GM21737 (cell line): ENCODE data around the gene SIGMAR1.
"Not testable (repeated sequence)": the region's sequence is repeated elsewhere in the genome, so short reads cannot be mapped to it uniquely, and the experiment has no call there.

ENCODE experiments used
- ATAC-seq: cut with Tn5 transposase; IDR thresholded peaks from one replicate; pipeline ENCODE4 v1.9.1; 2021; ENCODE audit warnings: mild to moderate bottlenecking, moderate library complexity; ENCODE audit not compliant: unreplicated experiment

Gene SIGMAR1

GRCh38 chr9:34655394-34655793 is 17.8 kb upstream of the SIGMAR1 start:
- no peak for ATAC-seq

DNA sequence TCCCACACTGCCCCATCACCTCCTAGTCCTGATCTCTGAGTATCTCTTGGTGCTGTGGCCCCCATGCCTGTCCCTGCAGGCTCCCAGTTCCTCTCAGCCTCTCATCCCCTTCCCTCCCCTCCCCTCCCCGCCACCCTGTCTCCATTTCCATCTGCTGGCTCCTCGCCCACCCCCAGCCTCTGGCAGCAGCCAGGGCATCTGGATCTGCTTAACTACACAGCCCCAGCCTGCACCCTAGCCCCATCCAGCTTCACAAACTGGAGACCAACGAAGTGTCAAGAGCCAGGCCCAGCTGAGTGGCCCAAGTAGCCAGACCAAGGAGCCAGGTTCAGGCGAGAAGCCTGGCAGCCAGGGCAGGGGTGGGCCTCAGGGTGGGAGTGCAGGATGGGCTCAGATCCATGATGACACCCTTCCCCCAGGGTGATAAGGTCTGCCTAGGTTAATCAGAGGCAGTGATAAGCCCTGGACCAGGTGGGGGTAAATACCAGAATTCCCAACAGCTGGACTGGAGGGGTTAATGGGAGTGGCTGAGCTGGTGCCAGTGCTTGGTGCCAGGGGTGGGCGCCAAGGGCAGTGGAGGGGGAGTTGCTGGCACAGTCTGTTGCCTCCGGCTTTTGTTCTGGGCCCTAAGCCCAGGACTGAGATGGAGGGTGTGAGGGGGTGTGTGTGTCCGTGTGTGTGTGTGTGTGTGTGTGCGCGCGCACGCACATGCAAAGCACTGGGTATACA is 16.9 kb upstream of the SIGMAR1 start:
- no peak for ATAC-seq

DNA sequence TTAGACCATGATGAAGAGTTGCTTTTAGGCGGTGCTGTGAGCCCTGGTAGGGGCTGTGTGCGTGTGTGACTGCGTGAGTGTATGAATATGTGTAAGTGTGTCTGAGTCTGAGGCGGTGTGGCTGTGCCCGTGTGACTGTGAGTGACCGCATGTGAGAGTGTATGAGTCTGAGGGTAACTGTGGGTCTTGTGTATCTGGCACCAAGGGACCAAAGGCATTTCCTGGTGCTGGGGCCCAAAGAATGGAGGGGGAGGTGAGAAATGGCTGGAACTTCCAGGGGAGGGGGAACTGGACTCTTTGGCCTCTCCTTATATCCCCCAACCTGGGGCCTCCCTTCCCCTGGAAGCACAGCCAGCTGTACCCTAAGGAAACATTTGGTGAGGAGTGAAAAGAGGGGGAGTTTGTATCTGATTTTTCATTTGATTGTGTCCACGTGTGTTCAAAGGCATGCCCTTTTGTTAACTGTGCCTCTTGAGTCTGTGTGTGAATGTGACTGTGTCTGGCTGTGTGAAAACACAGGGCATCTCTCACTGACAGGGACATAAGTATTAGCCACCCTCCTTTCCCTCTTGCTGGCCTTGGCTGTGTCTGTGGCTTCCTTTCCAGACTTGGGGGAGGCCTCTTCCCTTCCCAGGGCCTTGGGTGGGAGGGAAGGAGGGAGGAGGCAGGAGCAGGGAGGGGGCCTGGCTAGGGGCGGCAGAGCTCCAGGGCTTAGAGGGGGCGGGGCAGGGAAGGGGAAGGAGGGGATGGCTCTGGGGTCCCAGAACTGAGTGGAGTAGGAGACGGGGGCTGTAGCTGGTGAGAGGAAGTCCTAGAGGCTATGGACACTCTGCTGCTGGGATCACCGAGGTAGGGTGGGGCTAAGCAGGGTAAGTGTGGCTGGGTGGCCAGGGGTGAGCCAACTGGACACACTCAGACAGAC is 15.8 kb upstream of the SIGMAR1 start:
- ATAC-seq = no peak

- ATAC-seq = no peak
Observed at GRCh38 chr9:34652602-34653000, 15.0 kb upstream of the SIGMAR1 start.

- no peak for ATAC-seq
Observed at GRCh38 chr9:34651876-34652601, 14.5 kb upstream of the SIGMAR1 start, which contains the start of gene IL11RA. Gene IL11RA, plus strand, starts transcription at chr9:34652185. Its CDS starts 3,033 bp downstream, at chr9:34655218.

- no peak for ATAC-seq
Observed at GRCh38 chr9:34651321-34651720, 13.7 kb upstream of the SIGMAR1 start.

DNA sequence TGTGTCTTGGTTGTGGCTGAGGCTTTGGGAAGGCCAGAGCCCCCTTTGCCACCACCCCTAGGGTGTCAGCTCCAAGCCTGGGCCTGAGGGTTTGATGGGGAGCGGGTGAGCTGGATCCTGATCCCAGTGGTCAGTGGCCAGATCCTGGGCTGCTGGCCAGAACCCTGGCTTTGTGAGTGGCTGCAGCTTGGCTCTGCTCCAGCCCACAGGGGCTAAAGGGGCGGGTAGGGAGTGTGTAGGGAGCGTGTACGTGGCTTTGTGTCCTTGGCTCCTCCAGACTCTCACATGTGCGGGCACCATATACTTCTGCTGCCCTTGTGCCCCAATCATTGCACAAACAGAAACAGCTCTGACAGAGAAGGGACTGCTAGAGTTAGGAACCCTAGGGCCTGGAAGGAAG is 13.2 kb upstream of the SIGMAR1 start:
- ATAC-seq = no peak

DNA sequence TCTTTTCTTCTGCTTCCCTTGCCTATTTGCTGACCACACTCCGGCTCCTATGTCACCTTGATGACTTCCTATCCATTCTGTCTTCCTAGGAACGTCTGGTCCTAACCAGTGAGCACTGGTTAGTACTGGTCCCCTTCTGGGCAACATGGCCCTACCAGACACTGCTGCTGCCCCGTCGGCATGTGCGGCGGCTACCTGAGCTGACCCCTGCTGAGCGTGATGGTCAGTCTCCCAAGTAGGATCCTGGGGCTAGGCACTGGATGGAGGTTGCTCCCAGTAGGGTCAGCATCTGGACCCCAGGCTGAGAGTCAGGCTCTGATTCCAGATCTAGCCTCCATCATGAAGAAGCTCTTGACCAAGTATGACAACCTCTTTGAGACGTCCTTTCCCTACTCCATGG is 11.1 kb upstream of the SIGMAR1 start:
- ATAC-seq = no peak

GRCh38 chr9:34647651-34648050 is 10.1 kb upstream of the SIGMAR1 start:
- ATAC-seq = no peak

GRCh38 chr9:34647084-34647403 is 9.5 kb upstream of the SIGMAR1 start:
- no peak for ATAC-seq

GRCh38 chr9:34646211-34647083 is 8.9 kb upstream of the SIGMAR1 start, which contains the start of gene GALT:
Gene GALT, plus strand, starts transcription at chr9:34646675. Its CDS starts 30 bp downstream, at chr9:34646705.
- peak; percentile 89 for ATAC-seq

DNA sequence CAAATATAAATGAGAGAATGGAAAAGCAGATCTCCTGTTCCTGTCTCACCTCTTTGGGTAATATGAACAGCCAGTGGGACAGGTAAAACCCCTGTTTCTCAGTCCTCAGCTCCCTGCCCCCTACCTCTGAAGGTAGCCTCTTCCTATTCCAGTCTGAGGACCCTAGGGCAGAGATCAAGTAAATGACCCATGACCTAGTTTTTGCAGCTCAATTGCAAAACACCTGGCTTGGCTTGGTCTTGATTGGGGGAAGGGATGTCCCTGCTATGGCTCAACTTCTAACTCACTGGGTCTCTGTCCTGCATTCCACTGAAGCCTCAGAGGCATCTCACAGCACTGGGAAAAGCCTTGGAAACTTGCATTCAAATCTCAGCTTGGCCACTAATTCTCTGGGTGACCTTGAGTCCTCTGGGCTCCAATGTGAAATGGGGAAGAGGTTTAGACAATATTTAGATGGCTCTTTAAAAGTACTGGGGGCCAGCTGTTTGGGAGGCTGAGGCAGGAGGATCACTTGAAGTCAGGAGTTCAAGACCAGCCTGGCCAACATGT is 7.3 kb upstream of the SIGMAR1 start:
- ATAC-seq = no peak

- no peak for ATAC-seq
Observed at GRCh38 chr9:34642679-34643078, 5.1 kb upstream of the SIGMAR1 start.

DNA sequence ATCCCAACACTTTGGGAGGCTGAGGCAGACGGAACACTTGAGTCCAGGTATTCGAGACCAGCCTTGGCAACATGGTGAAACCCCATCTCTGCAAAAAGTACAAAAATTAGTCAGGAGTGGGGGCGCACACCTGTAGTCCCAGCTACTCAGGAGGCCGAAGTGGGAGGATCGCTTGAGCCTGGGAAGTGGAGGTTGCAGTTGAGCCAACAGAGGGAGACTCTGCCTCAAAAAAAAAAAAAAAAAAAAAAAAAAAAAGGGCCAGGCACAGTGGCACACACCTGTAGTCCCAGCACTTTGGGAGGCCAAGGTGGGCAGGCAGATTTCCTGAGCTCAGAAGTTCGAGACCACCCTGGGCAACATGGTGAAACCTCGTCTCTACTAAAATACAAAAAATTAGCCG is 1.7 kb upstream of the SIGMAR1 start:
- not testable (repeated sequence) for ATAC-seq

DNA sequence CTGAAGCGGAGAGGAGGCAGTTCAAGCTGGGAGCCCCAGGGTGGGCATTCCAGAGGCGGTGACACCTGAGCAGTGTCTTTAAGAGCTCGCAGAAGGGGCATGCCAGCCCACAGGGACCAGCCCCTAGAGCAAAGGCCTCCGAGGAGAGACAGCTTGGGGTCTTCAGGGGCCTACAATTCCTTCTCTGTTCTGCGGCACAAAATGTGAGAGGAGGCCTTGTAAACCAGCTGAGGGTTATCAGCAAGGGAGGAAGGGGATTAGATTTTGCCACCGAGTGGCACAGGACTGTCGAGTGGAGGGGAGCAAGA is 505 bp upstream of the SIGMAR1 start:
- ATAC-seq = no peak

DNA sequence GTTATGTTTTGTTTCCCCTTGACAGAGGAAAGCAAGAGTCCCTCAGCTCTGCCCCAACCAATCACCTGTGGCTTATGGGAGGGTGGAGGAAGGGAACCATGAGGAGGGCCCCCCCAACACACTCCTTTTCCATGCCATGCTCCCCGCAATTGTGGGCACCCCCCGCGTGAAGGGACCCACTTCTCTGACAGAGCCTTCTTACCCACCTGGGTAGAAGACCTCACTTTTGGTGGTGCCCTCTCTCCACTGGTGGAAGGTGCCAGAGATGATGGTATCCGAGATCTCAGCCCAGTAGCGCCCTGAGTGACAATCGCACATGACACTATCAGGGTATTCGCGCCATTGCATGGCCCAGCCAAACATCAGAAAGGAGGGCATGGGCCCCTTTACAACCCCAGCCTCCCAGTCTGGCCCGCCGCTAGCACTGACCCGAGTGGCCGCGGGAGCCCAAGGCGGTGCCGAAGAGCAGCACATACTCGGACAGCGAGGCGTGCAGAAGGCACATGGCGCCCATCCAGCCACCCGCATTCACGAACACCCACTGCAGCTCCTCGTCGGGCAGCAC is 714 bp downstream of the SIGMAR1 start:
- no peak for ATAC-seq

GRCh38 chr9:34635556-34635955 is 2.0 kb downstream of the SIGMAR1 start:
- ATAC-seq = no peak

DNA sequence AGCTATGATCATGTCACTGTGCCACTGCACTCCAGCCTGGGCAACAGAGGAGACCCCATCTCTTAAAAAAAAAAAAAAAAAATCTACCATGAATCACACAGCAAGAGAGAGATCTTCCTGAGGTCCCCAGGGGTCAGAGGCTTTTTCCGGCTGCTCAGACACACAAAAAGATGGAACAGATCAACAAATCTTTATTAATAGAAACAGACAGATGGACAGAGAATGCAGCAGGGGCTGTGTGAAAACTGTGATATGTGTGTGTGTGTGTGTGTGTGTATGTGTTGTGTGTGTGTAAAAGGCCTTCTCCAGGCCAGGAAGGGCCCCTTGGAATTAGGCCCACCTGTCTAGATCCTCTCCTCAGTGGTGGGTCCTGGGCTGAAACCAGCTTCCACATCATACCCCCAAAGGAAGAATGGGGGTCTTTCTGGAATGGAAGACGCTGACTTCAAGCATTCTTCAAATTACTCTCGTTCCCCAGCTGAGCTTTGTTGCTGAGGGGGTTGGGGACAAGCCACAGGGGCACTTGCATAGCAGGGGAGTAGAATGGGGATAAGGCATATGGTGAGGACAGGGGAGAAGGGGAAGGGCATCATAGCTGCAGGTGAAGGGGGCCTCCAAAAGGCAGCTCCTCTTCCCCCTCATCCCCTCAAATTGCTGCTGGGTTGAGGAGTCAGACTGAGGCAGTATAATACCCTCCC is 2.9 kb downstream of the SIGMAR1 start:
- no peak for ATAC-seq

DNA sequence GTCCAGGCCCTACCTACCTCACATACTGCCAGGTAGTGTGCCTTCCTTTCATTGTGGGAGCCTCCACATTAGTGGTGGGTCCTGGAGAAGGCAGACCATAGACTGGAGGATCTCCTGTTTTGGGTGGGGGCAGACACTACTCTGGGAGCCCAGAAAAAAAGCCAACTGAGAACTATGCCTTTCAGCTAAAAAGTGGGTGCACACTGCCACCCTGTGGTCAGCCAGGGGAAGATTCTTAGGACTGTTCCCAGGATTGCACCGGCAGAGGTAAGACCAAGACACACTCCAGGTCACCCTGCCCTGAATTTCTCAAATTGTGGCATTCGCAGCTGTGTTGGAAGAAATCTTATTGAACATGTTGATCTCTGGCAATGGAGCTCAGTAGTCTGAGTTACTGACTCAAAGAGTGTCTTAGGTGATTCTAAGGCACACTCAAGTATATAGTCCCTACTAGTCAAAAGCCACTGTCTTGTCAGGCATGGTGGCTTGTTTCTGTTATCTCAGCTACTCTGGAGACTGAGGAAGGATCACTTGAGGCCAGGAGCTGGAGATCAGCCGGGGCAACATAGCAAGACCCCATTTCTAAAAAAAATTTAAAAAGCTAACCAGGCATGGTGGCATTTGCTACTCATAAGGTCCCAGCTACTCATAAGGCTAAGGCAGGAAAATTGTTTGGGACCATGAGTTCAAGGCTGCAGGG is 3.6 kb downstream of the SIGMAR1 start:
- peak; percentile 35 for ATAC-seq
